ENCODE measurements around the gene ABCG2. TPM values are rescaled to one million over a fixed set of nuclear protein-coding genes. Genes with fewer than 3 reads are reported as not detected.
A peak's percentile ranks its signal among the peaks of the same experiment; 100 is the strongest.

ABCG2 gene
- total RNA-seq, 1 donor from 2014 or later = under 0.01 TPM

DNA sequence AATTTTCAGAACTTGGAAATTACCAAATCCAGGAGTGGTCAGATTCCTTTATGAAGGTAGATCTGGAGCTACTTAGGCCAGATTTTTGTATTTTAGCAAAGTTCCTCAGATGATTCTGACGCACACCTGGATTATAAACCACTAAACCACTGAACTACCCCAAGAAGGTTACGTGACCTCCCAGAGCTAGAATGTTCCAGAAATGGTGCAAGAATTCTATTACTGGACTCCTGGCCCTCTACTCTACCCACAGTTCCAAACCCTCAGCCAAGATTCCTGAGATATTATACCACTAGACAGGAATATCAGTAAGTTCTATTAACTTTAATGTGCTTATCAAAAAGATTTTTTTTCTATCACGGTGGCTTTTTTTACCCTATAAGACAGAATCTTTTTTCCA lies 67.1 kb downstream of the ABCG2 start:
- no peak for DNase-seq (ENCODE audit: low read depth)
- Histone ChIP-seq H3K4me3 (ENCODE audit: low read depth, low read length) (no peak overlapping the region), H3K36me3 (ENCODE audit: control insufficient read depth, insufficient read depth, low read length) (no peaks in the 10 kb centered on the region), H3K27me3 (ENCODE audit: control insufficient read depth, insufficient read depth, low read length) (no peaks in the 10 kb centered on the region)
- no peak for FAIRE-seq
- TF ChIP-seq, protein P1, sequence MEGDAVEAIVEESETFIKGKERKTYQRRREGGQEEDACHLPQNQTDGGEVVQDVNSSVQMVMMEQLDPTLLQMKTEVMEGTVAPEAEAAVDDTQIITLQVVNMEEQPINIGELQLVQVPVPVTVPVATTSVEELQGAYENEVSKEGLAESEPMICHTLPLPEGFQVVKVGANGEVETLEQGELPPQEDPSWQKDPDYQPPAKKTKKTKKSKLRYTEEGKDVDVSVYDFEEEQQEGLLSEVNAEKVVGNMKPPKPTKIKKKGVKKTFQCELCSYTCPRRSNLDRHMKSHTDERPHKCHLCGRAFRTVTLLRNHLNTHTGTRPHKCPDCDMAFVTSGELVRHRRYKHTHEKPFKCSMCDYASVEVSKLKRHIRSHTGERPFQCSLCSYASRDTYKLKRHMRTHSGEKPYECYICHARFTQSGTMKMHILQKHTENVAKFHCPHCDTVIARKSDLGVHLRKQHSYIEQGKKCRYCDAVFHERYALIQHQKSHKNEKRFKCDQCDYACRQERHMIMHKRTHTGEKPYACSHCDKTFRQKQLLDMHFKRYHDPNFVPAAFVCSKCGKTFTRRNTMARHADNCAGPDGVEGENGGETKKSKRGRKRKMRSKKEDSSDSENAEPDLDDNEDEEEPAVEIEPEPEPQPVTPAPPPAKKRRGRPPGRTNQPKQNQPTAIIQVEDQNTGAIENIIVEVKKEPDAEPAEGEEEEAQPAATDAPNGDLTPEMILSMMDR (IDR thresholded peaks at IDR 0.05; ENCODE audit: insufficient read depth, low read length, severe bottlenecking) = no peak

DNA sequence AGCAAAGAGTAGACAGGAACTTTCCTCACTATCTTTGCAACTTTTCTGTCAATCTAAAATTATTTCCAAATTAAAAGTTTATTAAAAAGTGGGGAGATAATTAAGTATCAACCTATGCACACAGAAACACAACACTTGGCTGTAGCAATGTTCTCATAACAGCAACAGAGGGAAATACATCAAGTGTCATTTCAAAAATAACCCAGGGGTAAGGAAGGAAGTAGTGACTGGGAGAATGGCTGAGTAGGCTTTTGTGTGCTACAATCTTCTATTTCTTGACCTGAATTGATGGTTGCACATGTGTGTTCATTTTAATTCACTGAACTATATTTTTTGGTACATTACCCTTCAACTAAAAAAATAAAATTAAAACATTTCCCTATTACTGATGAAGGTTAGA lies 67.5 kb downstream of the ABCG2 start:
- Histone ChIP-seq H3K36me3 (ENCODE audit: control insufficient read depth, insufficient read depth, low read length) (no peaks in the 10 kb centered on the region), H3K27me3 (ENCODE audit: control insufficient read depth, insufficient read depth, low read length) (no peaks in the 10 kb centered on the region), H3K4me3 (ENCODE audit: low read depth, low read length) (no peak overlapping the region)
- TF ChIP-seq, protein P1 (IDR thresholded peaks at IDR 0.05; ENCODE audit: insufficient read depth, low read length, severe bottlenecking) = no peak
- no peak for FAIRE-seq
- no peak for DNase-seq (ENCODE audit: low read depth)

GRCh38 chr4:88087004-88087403 lies 71.4 kb downstream of the ABCG2 start:
- Histone ChIP-seq H3K4me3 (ENCODE audit: low read depth, low read length) (no peak overlapping the region), H3K36me3 (ENCODE audit: control insufficient read depth, insufficient read depth, low read length) (no peaks in the 10 kb centered on the region), H3K27me3 (ENCODE audit: control insufficient read depth, insufficient read depth, low read length) (no peaks in the 10 kb centered on the region)
- no peak for FAIRE-seq
- TF ChIP-seq, protein P1 (IDR thresholded peaks at IDR 0.05; ENCODE audit: insufficient read depth, low read length, severe bottlenecking) = no peak
- no peak for DNase-seq (ENCODE audit: low read depth)

DNA sequence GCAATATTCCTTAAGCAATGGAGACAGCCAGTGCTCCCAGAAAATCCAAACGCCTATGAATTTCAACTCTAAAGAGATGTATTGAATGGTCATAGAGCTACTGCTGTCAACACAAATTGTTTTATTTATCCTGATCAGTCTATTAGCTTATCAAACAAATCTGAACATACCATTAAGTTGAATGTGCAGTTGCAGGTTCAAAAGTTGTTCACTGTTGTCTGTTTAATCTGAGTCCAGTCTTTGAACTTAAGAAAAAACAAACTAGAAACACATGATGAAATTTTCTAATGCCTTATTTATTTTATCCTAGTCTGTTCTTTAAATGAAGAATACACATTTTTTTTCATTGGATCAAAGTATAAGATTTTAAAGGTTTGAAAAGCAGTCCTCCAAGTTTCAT lies 77.8 kb downstream of the ABCG2 start:
- no peaks in the 10 kb centered on the region for H3K36me3 ChIP-seq (ENCODE audit: control insufficient read depth, insufficient read depth, low read length)
- no peak overlapping the region for H3K4me3 ChIP-seq (ENCODE audit: low read depth, low read length)
- no peaks in the 10 kb centered on the region for H3K27me3 ChIP-seq (ENCODE audit: control insufficient read depth, insufficient read depth, low read length)
- DNase-seq (ENCODE audit: low read depth) = no peak
- TF ChIP-seq, protein P1 (IDR thresholded peaks at IDR 0.05; ENCODE audit: insufficient read depth, low read length, severe bottlenecking) = no peak
- no peak for FAIRE-seq

GRCh38 chr4:88078579-88078978 lies 79.9 kb downstream of the ABCG2 start:
- Histone ChIP-seq H3K36me3 (ENCODE audit: control insufficient read depth, insufficient read depth, low read length) (peaks cover 2% of the 10 kb centered on the region), H3K4me3 (ENCODE audit: low read depth, low read length) (no peak overlapping the region), H3K27me3 (ENCODE audit: control insufficient read depth, insufficient read depth, low read length) (no peaks in the 10 kb centered on the region)
- TF ChIP-seq, protein P1 (IDR thresholded peaks at IDR 0.05; ENCODE audit: insufficient read depth, low read length, severe bottlenecking) = no peak
- DNase-seq (ENCODE audit: low read depth) (peak; percentile 25), FAIRE-seq (no peak)

DNA sequence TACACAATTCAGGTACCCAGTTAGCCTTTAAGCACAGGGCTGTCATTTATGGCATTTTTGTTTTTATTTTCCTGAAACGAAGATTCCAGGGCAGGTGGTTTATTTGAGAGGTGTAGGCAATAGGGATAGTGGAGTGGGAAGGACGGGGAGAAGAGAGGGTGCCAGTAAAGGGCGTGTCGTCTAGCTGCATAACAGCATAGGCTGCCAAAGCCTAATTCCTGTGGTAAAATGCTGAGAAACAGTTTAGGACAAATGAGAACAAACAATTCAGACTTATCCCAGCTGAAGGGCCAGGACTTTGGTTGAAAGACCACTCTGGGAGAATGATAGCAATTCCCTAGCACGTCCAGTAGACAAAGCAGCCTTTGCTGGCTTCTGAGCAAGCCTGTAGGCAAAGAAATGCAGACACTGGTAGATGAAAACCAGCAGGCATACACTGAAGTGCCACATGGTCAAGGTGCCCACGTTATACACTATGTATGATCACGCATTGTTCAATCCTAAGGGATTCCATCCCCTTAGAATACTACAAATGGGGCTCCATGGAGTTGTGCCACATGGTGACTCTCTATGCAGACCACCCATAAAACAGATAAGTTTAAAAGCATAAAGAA lies 80.4 kb downstream of the ABCG2 start:
- TF ChIP-seq, protein P1 (IDR thresholded peaks at IDR 0.05; ENCODE audit: insufficient read depth, low read length, severe bottlenecking) = no peak
- no peaks in the 10 kb centered on the region for H3K27me3 ChIP-seq (ENCODE audit: control insufficient read depth, insufficient read depth, low read length)
- FAIRE-seq = no peak

More for the DNA sequence above, 80.4 kb downstream of the ABCG2 start:
- peaks cover 2% of the 10 kb centered on the region for H3K36me3 ChIP-seq (ENCODE audit: control insufficient read depth, insufficient read depth, low read length)
- DNase-seq (ENCODE audit: low read depth) = no peak
- H3K4me3 ChIP-seq (ENCODE audit: low read depth, low read length) = no peak overlapping the region

Measured in bronchial epithelial cell (primary cell).